Activated CD8-positive, alpha-beta T cell treated with anti-CD3 and anti-CD28 coated beads for 36 hours (primary cell): Measurements from ENCODE around the gene WIF1. TPM values are rescaled to one million over a fixed set of nuclear protein-coding genes. Genes with fewer than 3 reads are reported as not detected.

Experiments
- ATAC-seq: fragments of 200-7000 bp; cut with Tn5 transposase; one replicate; pipeline ENCODE4 v1.10.0; 2021; ENCODE audit warnings: mild to moderate bottlenecking, moderate library complexity
- CTCF ChIA-PET: fragments of 350-600 bp; sonication (Branson Sonifier 250); formaldehyde crosslinking; loops from one replicate; lab custom pipeline; 2021; ENCODE audit warnings: antibody characterized with exemption; lab: Charles Lee
- POLR2A ChIA-PET: fragments of 350-600 bp; sonication (Branson Sonifier 250); formaldehyde crosslinking; loops from one replicate; lab custom pipeline; 2021; ENCODE audit warnings: antibody characterized with exemption; lab: Charles Lee
- DNase-seq: peaks from one replicate; pipeline ENCODE4 v3.0.0-alpha.2; 2020
- H3K27ac Mint-ChIP-seq: one replicate; pipeline ENCODE4 v1.8.0; 2021; ENCODE audit warnings: mild to moderate bottlenecking, mixed read lengths
- H3K27me3 Mint-ChIP-seq: one replicate; pipeline ENCODE4 v1.8.0; 2021; ENCODE audit warnings: mixed read lengths
- H3K36me3 Mint-ChIP-seq: one replicate; pipeline ENCODE4 v1.8.0; 2021; ENCODE audit warnings: low read depth, mixed read lengths
- H3K4me1 Mint-ChIP-seq: one replicate; pipeline ENCODE4 v1.8.0; 2021; ENCODE audit warnings: low read depth, mixed read lengths
- H3K4me3 Mint-ChIP-seq: one replicate; pipeline ENCODE4 v1.8.0; 2021; ENCODE audit warnings: mild to moderate bottlenecking, moderate library complexity, mixed read lengths
- H3K9me3 Mint-ChIP-seq: one replicate; pipeline ENCODE4 v1.8.0; 2021; ENCODE audit warnings: mixed read lengths
- intact Hi-C: fragments of 100-400 bp; cut with micrococcal nuclease; formaldehyde crosslinking; loops from one replicate; pipeline ENCODE4 v1.10.0; 2022
- total RNA-seq, 2 experiments: library from RNA; stranded (reverse); gene quantifications; one replicate each; pipeline ENCODE4 v1.2.3, GENCODE V29; 2021
- TF ChIP-seq, protein P1 (sequence below): fragments of 200-600 bp; IDR thresholded peaks from one replicate; pipeline ENCODE4 v1.8.0; 2022; ENCODE audit warnings: antibody characterized with exemption, mild to moderate bottlenecking

WIF1 gene
- total RNA-seq, 2 experiments from 2014 or later, result not detected

DNA sequence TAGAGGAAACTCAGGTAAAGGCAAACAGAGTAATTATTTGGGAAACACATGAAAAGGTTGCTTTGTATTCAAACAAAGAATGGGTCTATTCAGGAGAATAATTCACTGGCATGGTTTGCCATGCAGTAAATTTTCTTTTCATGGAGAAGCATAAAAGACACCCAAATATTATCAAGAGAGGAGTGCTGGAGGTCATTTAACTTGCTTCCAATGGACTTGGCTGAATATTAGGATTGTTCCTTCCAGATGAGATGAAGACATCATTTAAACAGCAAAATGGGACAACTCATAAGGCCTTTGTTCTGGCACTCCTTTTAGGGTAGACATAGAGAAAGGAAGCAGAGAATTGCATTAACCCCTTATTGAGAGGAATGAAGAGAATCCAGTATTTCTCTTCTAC lies 38.7 kb downstream of the WIF1 start:
- POLR2A ChIA-PET, result no interaction called here
- H3K27ac Mint-ChIP-seq, result no peak overlapping the region
- no peak for ATAC-seq

DNA sequence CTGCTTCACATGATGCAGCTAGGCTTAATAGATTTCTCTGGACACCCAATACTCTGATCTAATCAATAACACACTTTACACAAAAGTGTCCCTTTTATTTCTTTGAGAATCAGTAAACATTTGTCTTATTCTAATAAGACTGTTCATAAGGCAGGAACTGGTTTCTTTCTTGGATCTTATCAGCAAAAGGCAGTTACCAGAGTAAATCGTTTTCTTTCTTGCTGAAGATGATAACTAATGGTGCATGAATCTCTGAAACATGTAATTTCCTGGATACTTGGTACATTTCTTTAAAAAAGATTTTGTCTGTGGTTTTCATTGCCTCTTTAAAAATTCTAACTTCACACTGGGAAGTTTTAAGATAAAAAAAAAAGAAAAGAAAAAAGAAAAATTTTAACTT lies 39.6 kb downstream of the WIF1 start:
- H3K36me3 Mint-ChIP-seq, result no peaks in the 10 kb centered on the region
- intact Hi-C loops, result no loop called here
- no peaks in the 10 kb centered on the region for H3K4me1 Mint-ChIP-seq
- ATAC-seq, result no peak
- CTCF ChIA-PET, result no interaction called here
- peaks cover 25% of the 10 kb centered on the region for H3K27me3 Mint-ChIP-seq
- no peak overlapping the region for H3K27ac Mint-ChIP-seq
- no peak overlapping the region for H3K4me3 Mint-ChIP-seq
- POLR2A ChIA-PET, result no interaction called here
- TF ChIP-seq, protein P1, sequence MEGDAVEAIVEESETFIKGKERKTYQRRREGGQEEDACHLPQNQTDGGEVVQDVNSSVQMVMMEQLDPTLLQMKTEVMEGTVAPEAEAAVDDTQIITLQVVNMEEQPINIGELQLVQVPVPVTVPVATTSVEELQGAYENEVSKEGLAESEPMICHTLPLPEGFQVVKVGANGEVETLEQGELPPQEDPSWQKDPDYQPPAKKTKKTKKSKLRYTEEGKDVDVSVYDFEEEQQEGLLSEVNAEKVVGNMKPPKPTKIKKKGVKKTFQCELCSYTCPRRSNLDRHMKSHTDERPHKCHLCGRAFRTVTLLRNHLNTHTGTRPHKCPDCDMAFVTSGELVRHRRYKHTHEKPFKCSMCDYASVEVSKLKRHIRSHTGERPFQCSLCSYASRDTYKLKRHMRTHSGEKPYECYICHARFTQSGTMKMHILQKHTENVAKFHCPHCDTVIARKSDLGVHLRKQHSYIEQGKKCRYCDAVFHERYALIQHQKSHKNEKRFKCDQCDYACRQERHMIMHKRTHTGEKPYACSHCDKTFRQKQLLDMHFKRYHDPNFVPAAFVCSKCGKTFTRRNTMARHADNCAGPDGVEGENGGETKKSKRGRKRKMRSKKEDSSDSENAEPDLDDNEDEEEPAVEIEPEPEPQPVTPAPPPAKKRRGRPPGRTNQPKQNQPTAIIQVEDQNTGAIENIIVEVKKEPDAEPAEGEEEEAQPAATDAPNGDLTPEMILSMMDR, result no peak
- DNase-seq, result no peak
- no peaks in the 10 kb centered on the region for H3K9me3 Mint-ChIP-seq

More for the DNA sequence above, 38.7 kb downstream of the WIF1 start:
- Mint-ChIP-seq H3K4me3 (no peak overlapping the region), H3K36me3 (no peaks in the 10 kb centered on the region), H3K27me3 (peaks cover 28% of the 10 kb centered on the region), H3K9me3 (no peaks in the 10 kb centered on the region), H3K4me1 (no peaks in the 10 kb centered on the region)
- CTCF ChIA-PET, result no interaction called here
- intact Hi-C loops, result no loop called here
- TF ChIP-seq, protein P1, result no peak
- DNase-seq, result no peak

DNA sequence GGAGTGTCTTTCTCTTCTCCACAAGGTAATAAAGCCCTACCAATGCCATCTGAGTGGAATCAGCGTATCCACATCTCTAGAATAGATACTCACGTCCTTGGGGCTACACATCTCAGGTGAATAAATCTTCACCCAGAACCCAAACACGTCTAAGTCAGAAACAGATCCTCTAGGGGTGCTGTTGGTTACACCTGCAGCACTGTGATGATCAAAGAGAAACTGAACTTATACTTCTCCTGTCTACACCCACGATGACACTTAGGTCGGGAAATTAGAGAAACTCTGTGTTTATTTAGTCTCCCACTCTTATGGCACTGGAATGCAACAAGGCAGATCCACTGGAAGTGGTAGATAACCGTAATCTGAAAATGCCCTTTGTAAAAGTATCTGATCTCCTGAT lies 46.2 kb downstream of the WIF1 start:
- intact Hi-C loops, result no loop called here
- no peak overlapping the region for H3K4me3 Mint-ChIP-seq
- no peaks in the 10 kb centered on the region for H3K4me1 Mint-ChIP-seq
- H3K36me3 Mint-ChIP-seq, result no peaks in the 10 kb centered on the region
- ATAC-seq (no peak), DNase-seq (no peak)
- H3K9me3 Mint-ChIP-seq, result no peaks in the 10 kb centered on the region
- peaks cover 11% of the 10 kb centered on the region for H3K27me3 Mint-ChIP-seq
- POLR2A ChIA-PET, result no interaction called here
- CTCF ChIA-PET, result interaction anchor here (1.4 kb wide), 1 partner anchor 8 kb away, joined by 3 read pairs; no protein-coding TSS in a partner anchor
- TF ChIP-seq, protein P1, result no peak
- H3K27ac Mint-ChIP-seq, result no peak overlapping the region

DNA sequence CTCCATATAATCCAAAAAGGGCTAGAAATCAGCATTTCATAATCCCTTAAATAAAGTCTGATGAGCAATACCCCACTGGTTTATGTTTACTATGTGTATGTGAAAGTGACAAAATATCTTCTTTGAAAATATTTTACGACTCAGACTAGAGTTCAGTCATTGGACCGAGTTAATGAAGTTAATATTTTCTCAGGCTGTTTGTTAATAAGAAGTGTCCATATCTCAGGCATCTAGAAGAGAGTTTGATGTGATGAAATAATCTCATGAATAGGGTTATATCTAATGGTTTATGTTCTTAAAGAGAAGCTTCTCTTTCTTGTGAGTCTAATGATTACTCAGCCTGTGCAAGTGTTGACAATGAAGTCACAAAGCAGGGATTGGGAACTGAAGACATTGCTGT lies 51.8 kb downstream of the WIF1 start:
- H3K4me3 Mint-ChIP-seq, result no peak overlapping the region
- H3K4me1 Mint-ChIP-seq, result no peaks in the 10 kb centered on the region
- no peaks in the 10 kb centered on the region for H3K36me3 Mint-ChIP-seq
- TF ChIP-seq, protein P1, result no peak
- H3K27me3 Mint-ChIP-seq, result peaks cover 18% of the 10 kb centered on the region
- ChIA-PET POLR2A (no interaction called here), CTCF (no interaction called here)
- H3K9me3 Mint-ChIP-seq, result no peaks in the 10 kb centered on the region
- no peak overlapping the region for H3K27ac Mint-ChIP-seq
- ATAC-seq, result no peak
- DNase-seq, result no peak
- intact Hi-C loops, result no loop called here

DNA sequence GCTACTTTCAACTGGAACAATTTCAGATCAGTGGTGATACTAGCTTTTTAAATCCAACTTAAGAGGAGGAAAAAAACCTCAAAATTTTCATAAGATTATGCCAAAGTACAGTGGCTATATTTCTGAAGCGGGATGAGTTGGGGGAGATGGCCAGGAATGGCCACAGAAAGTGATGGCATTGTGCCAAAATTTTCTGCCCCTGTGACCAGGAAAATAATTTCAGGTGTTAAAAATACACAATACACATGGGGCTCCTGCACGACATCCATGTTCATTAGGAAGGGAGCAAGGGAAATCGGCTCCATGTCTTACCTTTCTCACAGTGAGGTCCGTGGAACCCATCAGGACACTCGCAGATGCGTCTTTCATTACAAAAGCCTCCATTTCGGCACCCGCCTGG lies 53.7 kb downstream of the WIF1 start:
- TF ChIP-seq, protein P1, result no peak
- intact Hi-C loops, result no loop called here
- Mint-ChIP-seq H3K4me3 (no peak overlapping the region), H3K9me3 (no peaks in the 10 kb centered on the region), H3K4me1 (no peaks in the 10 kb centered on the region), H3K36me3 (no peaks in the 10 kb centered on the region), H3K27ac (no peak overlapping the region), H3K27me3 (peaks cover 18% of the 10 kb centered on the region)
- ChIA-PET POLR2A (no interaction called here), CTCF (interaction anchor here (1.5 kb wide), 1 partner anchor 8 kb away, joined by 3 read pairs; no protein-coding TSS in a partner anchor)
- ATAC-seq (no peak), DNase-seq (no peak)
